Activated CD8-positive, alpha-beta memory T cell treated with anti-CD3 and anti-CD28 coated beads, Interleukin-2, amount 10 ng/mL, durations not matched to agents 7 days and 5 days (primary cell): Measurements from ENCODE around the gene PRKD1. TPM values are rescaled to one million over a fixed set of nuclear protein-coding genes. Genes with fewer than 3 reads are reported as not detected.
"Not testable (repeated sequence)": the region's sequence is repeated elsewhere in the genome, so short reads cannot be mapped to it uniquely, and the experiment has no call there.

Experiments used
- ATAC-seq: fragments of 150-1000 bp; cut with Tn5 transposase; one replicate; pipeline ENCODE4 v1.10.0; 2021; ENCODE audit warnings: moderate library complexity
- CTCF ChIA-PET: fragments of 350-600 bp; sonication (Branson Sonifier 250); formaldehyde crosslinking; loops from one replicate; lab custom pipeline; 2021; ENCODE audit warnings: antibody characterized with exemption; lab: Charles Lee
- DNase-seq: peaks from one replicate; pipeline ENCODE4 v3.0.0-alpha.2; 2020
- H3K27ac Mint-ChIP-seq: one replicate; pipeline ENCODE4 v1.8.0; 2021; ENCODE audit warnings: mild to moderate bottlenecking, mixed read lengths
- H3K27me3 Mint-ChIP-seq: one replicate; pipeline ENCODE4 v1.8.0; 2021; ENCODE audit warnings: mixed read lengths
- H3K36me3 Mint-ChIP-seq: one replicate; pipeline ENCODE4 v1.8.0; 2021; ENCODE audit warnings: mild to moderate bottlenecking, mixed read lengths
- H3K4me1 Mint-ChIP-seq: one replicate; pipeline ENCODE4 v1.8.0; 2021; ENCODE audit warnings: mixed read lengths
- H3K4me3 Mint-ChIP-seq: one replicate; pipeline ENCODE4 v1.8.0; 2021; ENCODE audit warnings: mild to moderate bottlenecking, moderate library complexity, mixed read lengths
- H3K9me3 Mint-ChIP-seq: one replicate; pipeline ENCODE4 v1.8.0; 2022; ENCODE audit warnings: low read depth, mixed read lengths
- total RNA-seq, 2 experiments: library from RNA; stranded (reverse); gene quantifications; one replicate each; pipeline ENCODE4 v1.2.3, GENCODE V29; 2021

Gene PRKD1
- total RNA-seq, 2 experiments from 2014 or later, result not detected

DNA sequence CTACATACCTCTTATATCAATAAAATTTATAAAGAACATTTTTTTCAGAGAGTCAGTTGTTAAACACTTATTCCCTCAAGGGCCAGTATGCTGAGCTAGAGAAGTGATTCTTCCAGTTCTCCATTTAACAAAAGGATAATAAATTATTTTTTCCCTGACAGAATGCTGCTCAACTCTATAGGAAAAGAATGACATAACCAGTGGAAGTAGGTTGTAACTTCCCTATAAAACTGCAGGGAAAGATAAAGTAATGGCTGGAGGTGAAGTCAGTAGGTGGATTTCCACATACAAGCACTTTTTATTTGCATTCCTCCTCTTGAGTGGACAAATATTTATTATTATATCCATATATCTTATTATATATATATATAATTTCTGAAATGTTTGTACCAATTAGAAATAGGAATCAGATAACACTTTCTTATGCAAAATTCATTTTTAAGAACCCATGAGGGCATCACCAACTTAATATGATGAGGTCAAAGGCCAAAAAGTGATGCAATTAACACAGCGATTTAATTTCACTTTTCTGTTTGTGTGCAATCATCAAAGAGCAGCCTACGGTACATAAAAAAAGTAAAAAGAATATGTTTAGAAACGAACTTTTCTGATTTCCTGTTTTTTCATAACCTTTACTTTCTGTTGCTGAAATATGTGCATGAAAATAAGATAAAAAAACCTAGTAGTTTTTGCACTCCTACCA is 175.3 kb downstream of the PRKD1 start:
- Mint-ChIP-seq H3K4me3 (no peak overlapping the region), H3K9me3 (peaks cover 6% of the 10 kb centered on the region), H3K36me3 (no peaks in the 10 kb centered on the region), H3K4me1 (no peaks in the 10 kb centered on the region), H3K27me3 (no peaks in the 10 kb centered on the region), H3K27ac (no peak overlapping the region)
- CTCF ChIA-PET, result no interaction called here
- no peak for DNase-seq
- no peak for ATAC-seq

DNA sequence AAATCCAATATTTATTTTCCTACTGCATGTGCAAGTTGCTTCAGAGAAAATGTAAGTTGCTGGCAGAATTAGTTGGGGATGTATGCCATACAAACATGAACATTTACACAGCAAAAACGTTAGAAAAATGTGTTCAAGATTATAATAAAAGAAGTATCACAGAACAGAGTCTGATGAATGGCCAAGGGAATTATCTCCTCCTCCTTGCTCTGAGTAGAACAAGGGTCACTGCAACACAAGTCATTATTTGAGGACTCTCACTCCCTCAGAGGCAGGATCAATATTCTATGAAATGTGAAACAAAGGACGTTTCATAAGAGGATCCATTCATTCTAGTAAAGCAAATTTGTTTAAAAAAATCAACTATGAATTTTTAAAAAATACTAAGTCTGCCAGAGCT is 177.8 kb downstream of the PRKD1 start:
- peaks cover 10% of the 10 kb centered on the region for H3K9me3 Mint-ChIP-seq
- no peak overlapping the region for H3K4me3 Mint-ChIP-seq
- H3K27ac Mint-ChIP-seq, result no peak overlapping the region
- ATAC-seq, result no peak
- DNase-seq, result no peak
- H3K4me1 Mint-ChIP-seq, result no peaks in the 10 kb centered on the region
- H3K36me3 Mint-ChIP-seq, result no peaks in the 10 kb centered on the region
- no peaks in the 10 kb centered on the region for H3K27me3 Mint-ChIP-seq
- CTCF ChIA-PET, result no interaction called here

DNA sequence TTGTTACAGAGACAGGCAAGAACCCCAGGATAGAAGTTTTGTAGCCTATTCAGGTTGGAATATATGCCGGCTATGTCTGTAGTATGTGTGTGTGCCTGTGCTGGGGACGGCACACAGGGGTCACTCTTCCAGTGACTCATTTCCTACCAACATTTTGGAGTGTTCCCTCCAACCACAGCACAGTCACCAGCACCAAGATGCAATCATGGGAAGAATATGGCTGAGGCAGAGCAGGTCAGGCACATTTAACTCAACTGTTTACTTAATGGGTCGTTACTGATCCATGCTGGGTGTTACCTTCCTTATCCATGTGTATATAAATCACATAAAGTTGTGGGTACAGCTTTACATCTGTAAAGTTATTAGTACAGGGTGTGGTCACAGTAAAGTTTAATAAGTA is 178.3 kb downstream of the PRKD1 start:
- H3K27me3 Mint-ChIP-seq, result no peaks in the 10 kb centered on the region
- CTCF ChIA-PET, result no interaction called here
- no peak overlapping the region for H3K27ac Mint-ChIP-seq
- no peaks in the 10 kb centered on the region for H3K36me3 Mint-ChIP-seq
- DNase-seq (no peak), ATAC-seq (no peak)
- H3K9me3 Mint-ChIP-seq, result peaks cover 11% of the 10 kb centered on the region
- no peak overlapping the region for H3K4me3 Mint-ChIP-seq
- H3K4me1 Mint-ChIP-seq, result no peaks in the 10 kb centered on the region

DNA sequence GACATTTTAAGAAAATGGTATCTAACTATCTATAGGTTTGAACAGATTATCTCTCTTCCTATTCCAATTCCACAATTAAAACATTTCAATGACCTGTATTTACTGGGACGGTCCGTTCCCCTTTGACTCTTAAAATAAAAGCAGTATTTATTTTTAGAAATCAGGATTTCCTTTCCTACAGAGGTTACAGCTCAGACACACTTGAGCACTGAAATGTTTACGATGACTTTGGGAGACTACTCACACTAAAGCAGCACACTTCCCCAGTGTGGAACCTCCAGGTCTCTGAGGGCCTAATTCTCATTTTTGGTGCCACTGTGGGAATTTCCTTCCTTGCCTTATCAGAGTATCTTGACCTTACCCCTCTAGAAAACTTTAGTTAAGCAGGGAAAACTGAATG is 181.8 kb downstream of the PRKD1 start:
- CTCF ChIA-PET, result no interaction called here
- Mint-ChIP-seq H3K27me3 (no peaks in the 10 kb centered on the region), H3K9me3 (peaks cover 16% of the 10 kb centered on the region), H3K27ac (no peak overlapping the region), H3K36me3 (no peaks in the 10 kb centered on the region), H3K4me3 (no peak overlapping the region), H3K4me1 (no peaks in the 10 kb centered on the region)
- ATAC-seq (no peak), DNase-seq (no peak)

DNA sequence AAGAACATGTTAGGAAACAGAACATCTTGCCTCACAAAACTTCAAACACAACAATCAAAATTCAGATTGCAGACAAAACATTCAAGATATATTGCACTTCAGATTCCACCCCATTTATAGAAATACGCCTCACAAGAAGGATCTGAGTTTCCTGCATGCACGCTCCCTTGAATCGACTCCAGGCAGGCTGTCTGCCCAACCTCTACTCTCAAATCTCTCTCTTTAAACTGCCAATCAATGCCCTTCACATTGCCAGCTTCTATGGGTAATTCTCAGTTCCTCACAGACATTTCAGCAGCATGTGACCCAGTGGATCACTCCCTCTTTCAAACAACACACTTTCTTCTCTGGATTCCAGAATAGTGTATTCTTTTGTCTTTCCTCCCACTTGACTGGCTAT is 184.1 kb downstream of the PRKD1 start:
- CTCF ChIA-PET, result no interaction called here
- Mint-ChIP-seq H3K4me1 (no peaks in the 10 kb centered on the region), H3K36me3 (no peaks in the 10 kb centered on the region), H3K27me3 (no peaks in the 10 kb centered on the region), H3K9me3 (peaks cover 16% of the 10 kb centered on the region), H3K4me3 (no peak overlapping the region), H3K27ac (no peak overlapping the region)
- no peak for DNase-seq
- ATAC-seq, result no peak

DNA sequence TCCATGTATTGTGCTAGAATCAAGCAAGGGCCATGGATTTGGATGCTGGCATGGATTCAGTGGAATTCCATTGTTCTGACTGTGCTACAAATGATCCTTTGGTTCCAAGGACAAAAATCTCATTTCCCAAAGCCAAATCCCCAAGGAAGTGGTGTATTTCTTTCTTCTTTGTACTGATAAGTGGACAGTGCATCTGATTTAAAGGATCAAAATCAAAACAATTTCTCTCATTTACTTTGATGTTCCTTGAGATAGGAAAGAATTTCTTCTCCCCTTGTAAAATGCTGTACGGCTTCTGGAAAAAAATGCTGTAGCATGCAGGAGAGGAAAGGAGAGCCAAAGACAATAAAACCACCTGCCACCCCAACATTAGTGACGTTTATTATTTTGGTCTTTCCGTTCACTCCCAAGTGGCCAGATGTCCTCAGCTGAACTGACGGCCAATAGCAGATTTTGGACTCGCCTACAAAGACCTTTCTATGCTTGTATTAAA is 185.7 kb downstream of the PRKD1 start:
- DNase-seq (no peak), ATAC-seq (no peak)
- Mint-ChIP-seq H3K9me3 (peaks cover 21% of the 10 kb centered on the region), H3K4me3 (no peak overlapping the region), H3K27ac (no peak overlapping the region), H3K36me3 (no peaks in the 10 kb centered on the region), H3K4me1 (no peaks in the 10 kb centered on the region), H3K27me3 (no peaks in the 10 kb centered on the region)
- CTCF ChIA-PET, result no interaction called here

DNA sequence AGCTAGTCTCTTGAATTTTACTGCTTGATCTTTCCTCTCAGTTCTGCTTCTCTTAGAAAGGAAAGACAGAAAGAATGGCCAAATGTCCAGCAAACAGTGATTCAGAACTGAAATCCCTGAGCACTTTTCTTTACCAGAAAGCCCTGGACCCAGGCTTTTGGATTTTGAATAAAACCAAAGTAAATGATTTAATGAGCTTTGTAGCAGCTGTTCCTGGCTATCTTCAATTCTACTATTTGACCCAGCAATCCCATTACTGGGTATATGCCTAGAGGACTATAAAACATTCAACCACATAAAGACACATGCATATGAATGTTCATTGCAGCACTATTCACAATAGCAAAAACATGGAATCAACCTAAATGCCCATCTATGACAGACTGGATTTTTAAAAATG is 187.2 kb downstream of the PRKD1 start:
- no peak for ATAC-seq
- Mint-ChIP-seq H3K36me3 (no peaks in the 10 kb centered on the region), H3K9me3 (peaks cover 18% of the 10 kb centered on the region), H3K4me3 (no peak overlapping the region), H3K4me1 (no peaks in the 10 kb centered on the region), H3K27ac (no peak overlapping the region), H3K27me3 (no peaks in the 10 kb centered on the region)
- no peak for DNase-seq
- CTCF ChIA-PET, result no interaction called here

DNA sequence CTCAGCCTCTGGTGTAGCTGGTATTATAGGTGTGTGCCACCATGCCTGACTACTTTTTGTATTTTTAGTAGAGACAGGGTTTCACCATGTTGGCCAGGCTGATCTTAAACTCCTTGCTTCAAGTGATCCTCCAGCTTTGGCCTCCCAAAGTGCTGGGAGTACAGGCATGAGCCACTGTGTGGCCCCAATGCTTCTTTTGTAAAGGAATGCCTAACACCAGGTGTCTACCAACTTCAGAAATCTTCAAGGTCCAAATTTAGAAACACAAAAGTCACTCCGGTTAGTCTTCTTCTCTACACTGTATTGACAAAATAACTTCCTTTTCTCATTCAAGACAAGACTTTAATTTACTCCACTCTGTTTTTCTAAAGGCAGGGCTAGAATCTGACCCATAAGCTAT is 188.7 kb downstream of the PRKD1 start:
- ATAC-seq (no peak), DNase-seq (no peak)
- Mint-ChIP-seq H3K36me3 (no peaks in the 10 kb centered on the region), H3K27ac (no peak overlapping the region), H3K27me3 (no peaks in the 10 kb centered on the region), H3K4me3 (no peak overlapping the region), H3K9me3 (peaks cover 11% of the 10 kb centered on the region), H3K4me1 (no peaks in the 10 kb centered on the region)
- CTCF ChIA-PET, result no interaction called here

DNA sequence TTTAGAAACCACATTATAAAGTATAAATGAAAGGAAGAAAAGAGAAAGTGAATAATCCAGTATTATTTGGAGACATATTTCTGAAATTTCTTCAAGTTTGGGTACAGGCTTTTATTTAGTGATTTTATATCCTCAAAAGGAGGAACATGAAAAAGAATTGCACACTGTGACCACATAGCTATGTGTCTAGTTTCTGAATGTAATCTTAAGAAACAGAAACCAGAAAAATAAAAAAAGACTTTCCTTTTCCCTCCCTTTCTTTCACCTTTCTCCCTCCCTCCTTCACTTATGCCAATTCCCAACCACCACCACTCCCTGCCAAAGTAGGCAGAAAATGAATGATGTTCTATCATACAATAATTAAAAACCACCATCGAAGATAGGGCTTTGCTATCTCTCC is 189.6 kb downstream of the PRKD1 start:
- no peak for ATAC-seq
- CTCF ChIA-PET, result no interaction called here
- H3K36me3 Mint-ChIP-seq, result no peaks in the 10 kb centered on the region
- DNase-seq, result no peak
- no peak overlapping the region for H3K4me3 Mint-ChIP-seq
- no peaks in the 10 kb centered on the region for H3K27me3 Mint-ChIP-seq
- no peaks in the 10 kb centered on the region for H3K4me1 Mint-ChIP-seq
- H3K9me3 Mint-ChIP-seq, result peaks cover 6% of the 10 kb centered on the region
- no peak overlapping the region for H3K27ac Mint-ChIP-seq

DNA sequence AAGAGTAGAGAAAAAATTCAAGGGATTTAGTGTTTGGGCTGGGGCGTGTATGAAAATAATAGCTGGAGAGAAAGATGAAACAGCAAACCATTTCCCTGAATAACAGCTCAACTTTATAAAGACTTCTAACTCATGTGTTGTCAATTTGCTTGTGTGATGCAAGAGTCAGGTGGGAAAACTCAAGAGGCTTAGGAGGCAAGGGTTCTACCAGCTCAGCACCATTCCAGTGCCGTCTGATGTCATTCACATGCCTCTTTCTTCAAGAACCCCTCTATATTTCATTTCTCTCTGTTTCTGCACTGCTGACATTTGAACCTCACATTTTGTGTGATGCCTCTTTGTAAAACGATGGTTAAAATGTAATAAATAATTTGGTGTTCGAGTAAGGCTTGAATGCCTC is 192.2 kb downstream of the PRKD1 start:
- no peak for DNase-seq
- CTCF ChIA-PET, result no interaction called here
- no peaks in the 10 kb centered on the region for H3K36me3 Mint-ChIP-seq
- H3K4me3 Mint-ChIP-seq, result no peak overlapping the region
- H3K27ac Mint-ChIP-seq, result no peak overlapping the region
- H3K4me1 Mint-ChIP-seq, result no peaks in the 10 kb centered on the region
- peaks cover 10% of the 10 kb centered on the region for H3K9me3 Mint-ChIP-seq
- no peak for ATAC-seq
- H3K27me3 Mint-ChIP-seq, result no peaks in the 10 kb centered on the region

DNA sequence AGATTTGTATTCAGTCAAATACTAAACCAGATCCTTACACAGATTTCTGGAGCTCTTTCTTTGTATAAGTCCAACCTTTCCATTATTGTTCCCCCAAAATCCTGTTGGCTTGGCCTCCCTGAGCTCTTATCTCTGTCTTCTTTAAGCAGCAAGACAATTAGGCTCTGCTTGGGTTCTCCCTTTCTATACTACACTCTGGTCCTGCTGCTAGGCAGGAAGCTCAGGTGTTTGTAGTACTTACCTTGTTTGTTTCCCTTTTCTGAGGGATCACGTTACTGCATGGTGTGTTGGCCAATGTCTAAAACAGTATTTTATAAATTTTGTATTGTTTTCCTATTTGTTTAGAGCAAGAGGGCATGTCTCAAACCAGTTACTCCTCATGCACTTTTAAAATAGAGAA is 192.9 kb downstream of the PRKD1 start:
- DNase-seq (no peak), ATAC-seq (no peak)
- Mint-ChIP-seq H3K4me3 (no peak overlapping the region), H3K27me3 (no peaks in the 10 kb centered on the region), H3K9me3 (peaks cover 10% of the 10 kb centered on the region), H3K4me1 (no peaks in the 10 kb centered on the region), H3K27ac (no peak overlapping the region), H3K36me3 (no peaks in the 10 kb centered on the region)
- CTCF ChIA-PET, result no interaction called here

DNA sequence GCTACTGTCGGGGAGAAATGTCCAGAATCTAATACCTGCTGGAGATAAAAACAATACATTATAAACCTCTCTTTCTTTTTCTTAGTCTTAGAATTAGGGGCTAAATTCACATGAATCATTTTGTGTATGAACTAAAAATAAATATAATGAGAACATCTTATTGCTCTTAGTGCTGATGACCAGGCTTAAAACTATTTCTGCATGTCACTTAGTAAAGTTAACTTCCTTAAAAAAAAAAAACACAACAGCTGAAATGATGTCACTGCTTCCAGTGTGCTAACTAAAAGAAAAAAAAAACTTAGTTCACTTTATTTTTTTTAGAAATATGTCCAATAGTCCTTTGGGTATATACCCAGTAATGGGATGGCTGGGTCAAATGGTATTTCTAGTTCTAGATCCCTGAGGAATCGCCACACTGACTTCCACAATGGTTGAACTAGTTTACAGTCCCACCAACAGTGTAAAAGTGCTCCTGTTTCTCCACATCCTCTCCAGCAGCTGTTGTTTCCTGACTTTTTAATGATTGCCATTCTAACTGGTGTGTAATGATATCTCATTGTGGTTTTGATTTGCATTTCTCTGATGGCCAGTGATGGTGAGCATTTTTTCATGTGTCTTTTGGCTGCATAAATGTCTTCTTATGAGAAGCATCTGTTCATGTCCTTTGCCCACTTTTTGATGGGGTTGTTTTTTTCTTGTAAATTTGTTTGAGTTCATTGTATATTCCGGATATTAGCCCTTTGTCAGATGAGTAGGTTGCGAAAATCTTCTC is 200.9 kb downstream of the PRKD1 start:
- H3K27ac Mint-ChIP-seq, DNase-seq, H3K27me3 Mint-ChIP-seq, CTCF ChIA-PET, H3K4me1 Mint-ChIP-seq, H3K9me3 Mint-ChIP-seq, ATAC-seq, H3K36me3 Mint-ChIP-seq, H3K4me3 Mint-ChIP-seq: not testable (repeated sequence)

DNA sequence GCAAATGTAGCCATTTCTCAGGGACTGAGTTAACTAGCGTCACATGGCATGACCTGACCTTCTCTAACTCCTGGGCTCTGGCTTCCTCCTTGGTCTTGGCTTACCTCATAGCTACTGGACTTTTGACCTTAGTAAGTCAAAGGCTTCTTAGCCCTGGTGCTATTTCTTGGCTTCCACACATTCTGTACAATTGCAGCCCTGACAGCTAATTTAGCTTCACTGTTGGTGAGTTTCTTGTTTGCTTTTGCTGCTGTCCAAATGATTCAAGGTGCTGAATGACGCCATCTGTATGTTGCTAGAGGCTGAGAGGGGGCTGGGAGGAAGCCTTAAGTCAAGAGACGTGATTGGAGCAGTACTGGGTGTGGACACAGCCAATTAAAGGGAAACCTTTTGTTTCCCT is 202.7 kb downstream of the PRKD1 start:
- ATAC-seq (no peak), DNase-seq (no peak)
- Mint-ChIP-seq H3K4me3 (no peak overlapping the region), H3K27ac (no peak overlapping the region), H3K9me3 (peaks cover 4% of the 10 kb centered on the region), H3K27me3 (no peaks in the 10 kb centered on the region), H3K36me3 (no peaks in the 10 kb centered on the region), H3K4me1 (no peaks in the 10 kb centered on the region)
- CTCF ChIA-PET, result no interaction called here

DNA sequence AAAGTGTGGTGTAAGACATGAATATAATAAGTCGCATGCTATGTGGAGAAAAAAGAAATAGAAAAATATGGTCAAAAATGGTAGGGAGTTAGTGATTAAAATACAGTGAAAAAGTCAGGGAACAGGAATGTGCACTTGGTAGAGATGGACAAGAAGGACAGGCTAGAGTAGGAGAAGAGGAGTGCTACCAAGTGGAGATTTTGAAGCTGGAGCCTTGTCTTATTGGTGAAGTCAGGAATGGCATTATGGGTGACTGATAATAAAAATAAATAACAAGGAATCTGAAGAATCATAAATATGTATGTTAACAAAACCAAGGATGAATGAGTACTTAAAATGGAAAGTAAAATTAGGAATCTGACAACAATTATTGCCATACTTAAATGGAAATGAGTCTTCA is 204.8 kb downstream of the PRKD1 start:
- Mint-ChIP-seq H3K9me3 (peaks cover 11% of the 10 kb centered on the region), H3K27me3 (no peaks in the 10 kb centered on the region), H3K4me3 (no peak overlapping the region), H3K27ac (no peak overlapping the region), H3K4me1 (no peaks in the 10 kb centered on the region), H3K36me3 (no peaks in the 10 kb centered on the region)
- ATAC-seq, result no peak
- CTCF ChIA-PET, result no interaction called here
- no peak for DNase-seq
